ENCODE data around the gene SFI1.

GRCh38 chr22:31625661-31626426, 129.5 kb downstream of the SFI1 start:
- TF ChIP-seq CTCF (IDR thresholded peaks at IDR 0.05): no peak
- TF ChIP-seq POLR2A (IDR thresholded peaks at IDR 0.05): no peak

Measured in thyroid gland (tissue), 4 donors.